Activated gamma-delta T cell treated with anti-CD3 and anti-CD28 coated beads, Interleukin-2, amount 50 U/mL, for 16 hours (primary cell): ENCODE data around the gene MYLK.

Experiments
- DNase-seq: peaks from one replicate; pipeline ENCODE4 v3.0.0-alpha.2; 2020; ENCODE audit warnings: low read depth

Gene MYLK

DNA sequence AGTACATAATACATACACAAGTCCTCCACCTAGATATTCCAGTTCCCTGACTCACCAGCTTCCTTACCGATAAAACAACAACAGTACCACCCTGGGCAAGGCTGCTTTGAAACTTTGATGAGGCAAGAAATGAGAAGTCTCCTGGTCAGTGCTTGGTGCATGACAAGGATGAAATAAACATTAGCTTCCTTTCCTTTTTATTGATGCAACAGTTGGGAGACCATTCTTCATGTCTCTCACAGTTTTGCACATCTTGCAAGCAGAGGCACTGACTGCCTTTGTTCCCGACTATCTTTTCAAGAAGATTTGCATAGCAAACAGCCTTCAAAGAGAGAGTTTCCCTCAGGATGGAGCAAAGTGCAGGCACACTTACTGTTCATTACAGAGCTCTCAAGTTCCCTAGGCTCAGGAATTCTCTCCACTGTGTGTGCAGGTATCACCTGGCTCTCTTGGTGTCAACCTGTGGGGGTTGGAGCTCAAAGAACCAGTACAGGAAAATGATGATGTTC is 65.2 kb downstream of the MYLK start:
- no peak for DNase-seq

DNA sequence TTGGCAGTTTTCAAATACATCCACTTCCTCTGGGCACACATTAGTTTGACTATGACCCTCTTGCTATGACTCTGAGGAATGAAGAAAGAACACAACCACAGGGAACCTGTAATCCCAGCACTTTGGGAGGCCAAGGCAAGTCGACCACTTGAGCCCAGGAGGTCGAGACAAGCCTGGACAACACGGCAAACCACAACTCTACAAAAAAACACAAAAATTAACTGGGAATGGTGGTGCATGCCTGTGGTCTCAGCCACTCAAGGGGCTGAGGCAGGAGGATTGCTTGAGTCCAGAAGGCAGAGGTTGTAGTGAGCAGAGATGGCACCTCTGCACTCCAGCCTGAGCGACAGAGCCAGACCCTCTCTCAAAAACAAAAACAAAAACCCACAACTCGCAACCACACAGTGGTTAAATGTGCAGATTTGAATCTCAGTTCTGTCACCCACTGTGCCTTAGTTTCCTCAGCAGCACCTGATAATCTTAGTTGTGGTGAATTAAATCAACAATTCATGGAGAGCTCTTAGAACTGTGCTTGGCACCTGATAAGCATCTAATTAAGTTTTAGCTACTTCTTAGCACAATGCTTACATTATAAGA is 65.7 kb downstream of the MYLK start:
- no peak for DNase-seq

DNA sequence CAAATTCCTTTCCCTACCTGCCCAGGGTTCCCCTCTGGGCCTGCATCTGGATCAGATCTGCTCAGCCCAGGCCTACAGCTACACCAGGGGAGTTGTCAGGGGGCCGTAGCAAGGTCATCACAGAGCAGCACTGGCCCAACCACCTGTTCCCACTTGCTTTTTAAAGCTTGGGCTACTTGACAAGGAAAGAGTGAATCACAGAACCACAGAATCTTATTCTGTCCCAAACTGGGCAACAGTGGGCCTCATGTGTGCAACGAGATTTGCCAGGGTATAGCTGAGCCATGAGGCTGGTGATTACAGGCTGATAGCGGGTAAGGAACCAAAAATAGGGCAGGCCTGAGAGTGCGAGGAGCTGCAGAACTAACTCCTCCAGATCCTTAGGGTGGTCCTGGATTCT is 66.7 kb downstream of the MYLK start:
- no peak for DNase-seq

DNA sequence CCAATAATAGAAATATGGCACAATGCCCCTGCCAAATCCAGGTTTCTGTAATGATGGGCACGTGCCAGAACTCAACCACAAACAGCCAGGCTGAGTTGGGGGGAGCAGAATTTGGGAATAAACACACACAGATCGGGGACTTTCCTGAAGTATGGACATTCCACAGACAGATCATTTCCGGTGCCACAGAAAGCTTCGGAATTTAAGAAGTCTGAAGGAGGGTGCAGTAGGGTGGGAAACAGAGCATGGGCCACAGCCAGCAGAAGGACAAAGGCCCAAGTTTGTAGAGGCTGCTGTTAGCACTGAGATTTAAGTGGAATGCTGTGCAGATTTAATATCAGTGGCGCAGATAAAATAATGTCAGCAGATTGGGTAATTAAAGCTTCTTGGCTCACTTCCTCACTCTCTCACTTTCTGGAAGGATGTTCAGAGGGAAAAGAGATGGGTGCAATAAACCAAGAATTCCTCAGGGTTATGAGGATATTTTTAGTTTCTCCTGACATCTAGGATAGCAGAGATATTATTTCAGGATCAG is 67.4 kb downstream of the MYLK start:
- no peak for DNase-seq

DNA sequence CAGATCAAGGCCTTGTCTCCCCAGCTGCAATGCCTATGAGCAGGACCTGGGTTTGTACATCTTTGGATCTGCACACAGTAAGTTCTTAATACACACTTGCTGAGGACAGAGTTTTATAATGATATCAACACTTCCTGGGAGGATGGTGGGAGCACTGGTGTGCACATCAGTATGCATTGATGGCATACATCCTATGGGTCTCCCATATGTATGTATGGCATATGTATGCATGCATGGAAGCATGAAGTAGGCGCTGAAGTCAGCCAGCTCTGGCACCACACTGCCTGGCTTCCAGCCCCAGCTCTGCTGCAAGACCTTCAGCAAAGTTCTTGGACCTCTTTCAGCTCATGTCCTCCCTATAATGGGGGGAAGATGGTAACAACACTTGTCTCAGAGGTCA is 68.2 kb downstream of the MYLK start:
- no peak for DNase-seq

DNA sequence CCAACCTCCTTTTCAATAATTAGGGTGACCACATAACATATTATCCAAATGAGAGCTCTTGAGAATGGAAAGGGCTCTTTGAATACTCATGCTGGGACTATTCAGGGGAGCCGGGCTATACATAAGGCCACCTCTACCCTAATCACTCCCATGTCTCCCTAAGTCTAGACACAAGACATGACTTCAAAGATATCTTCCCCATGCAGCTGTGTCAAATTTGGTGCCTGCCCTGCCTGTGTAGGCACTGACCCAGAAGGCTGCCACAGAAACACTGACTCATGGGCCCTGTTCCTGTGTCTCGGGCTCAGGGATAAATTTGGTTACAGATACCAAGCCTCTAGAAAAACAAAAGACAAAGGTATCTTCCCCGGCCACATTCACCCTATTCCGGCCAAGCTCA is 70.3 kb downstream of the MYLK start:
- DNase-seq = no peak

DNA sequence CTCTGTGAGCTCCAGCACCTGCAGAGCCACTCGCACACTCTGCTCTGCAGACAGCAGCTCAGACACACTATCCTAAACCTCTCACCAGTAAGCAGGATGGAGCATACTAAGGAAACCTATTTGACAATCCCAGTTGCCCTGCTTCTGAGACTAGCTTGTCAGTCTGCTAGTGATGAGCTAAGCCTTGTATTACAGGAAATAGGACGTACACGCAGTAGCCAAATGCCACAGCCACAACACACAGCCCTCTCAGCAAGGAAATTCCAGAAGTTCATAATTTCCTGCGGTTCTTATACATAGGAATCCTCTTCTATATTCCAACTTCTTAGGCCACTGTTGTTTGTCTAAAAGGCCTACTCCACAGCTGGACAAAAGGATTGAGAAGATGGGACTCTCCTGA is 74.5 kb downstream of the MYLK start:
- DNase-seq = no peak

DNA sequence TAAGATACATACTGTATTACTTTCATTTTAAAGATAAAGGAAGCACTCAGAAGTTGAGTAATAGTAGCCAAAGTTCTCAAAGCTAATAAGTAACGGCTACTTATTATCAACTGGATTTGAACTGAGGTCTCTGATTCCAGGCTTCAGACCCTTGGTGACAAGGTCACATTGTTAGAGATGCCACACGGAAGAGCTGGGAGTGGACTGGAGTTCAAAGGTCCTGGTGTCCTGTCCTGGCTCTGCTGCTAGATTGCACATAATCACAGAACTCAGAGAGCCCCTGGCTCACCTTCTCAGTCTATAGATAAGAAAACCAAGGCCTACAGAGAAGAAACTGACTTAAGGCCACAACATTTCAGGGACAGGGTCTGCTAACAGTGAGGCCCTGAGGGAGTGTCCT is 75.3 kb downstream of the MYLK start:
- no peak for DNase-seq

DNA sequence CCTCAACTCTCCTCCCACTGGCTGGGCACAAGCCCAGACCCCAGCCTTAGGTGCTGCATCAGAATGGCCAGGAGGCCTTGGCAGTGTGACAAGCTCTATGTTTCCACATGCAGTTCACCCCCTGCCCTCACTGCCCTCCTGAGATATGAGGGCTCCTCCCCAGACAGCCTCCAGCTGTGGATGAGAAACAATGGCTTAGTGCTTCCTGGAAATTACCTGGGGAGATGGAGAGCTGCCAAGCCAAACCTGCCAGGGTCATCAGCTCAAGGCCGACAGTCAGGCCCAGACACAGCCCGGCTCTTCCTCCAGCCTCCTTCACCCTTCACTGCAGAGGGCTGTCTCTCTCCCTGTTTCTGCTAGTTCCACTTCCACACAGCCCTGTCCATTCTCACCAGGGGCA is 76.3 kb downstream of the MYLK start:
- DNase-seq = no peak

DNA sequence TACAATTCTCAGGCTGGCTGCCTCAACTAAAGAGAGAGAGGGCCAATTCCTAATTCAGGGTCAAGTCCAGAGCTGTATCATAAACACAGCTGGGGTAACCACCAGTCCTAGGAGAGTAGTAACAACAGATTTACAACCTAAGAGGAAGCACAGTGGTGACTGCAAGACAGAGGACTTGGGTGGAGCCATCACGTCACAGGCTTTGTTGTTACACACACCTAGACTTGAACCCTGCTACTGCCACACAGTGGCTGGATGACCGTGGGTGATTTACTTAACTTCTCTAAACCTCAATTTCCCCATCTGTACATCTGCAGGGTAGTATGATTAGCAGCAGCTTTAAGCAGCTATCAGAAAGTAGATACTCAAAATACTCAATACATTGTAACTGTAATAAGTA is 78.6 kb downstream of the MYLK start:
- DNase-seq = no peak

DNA sequence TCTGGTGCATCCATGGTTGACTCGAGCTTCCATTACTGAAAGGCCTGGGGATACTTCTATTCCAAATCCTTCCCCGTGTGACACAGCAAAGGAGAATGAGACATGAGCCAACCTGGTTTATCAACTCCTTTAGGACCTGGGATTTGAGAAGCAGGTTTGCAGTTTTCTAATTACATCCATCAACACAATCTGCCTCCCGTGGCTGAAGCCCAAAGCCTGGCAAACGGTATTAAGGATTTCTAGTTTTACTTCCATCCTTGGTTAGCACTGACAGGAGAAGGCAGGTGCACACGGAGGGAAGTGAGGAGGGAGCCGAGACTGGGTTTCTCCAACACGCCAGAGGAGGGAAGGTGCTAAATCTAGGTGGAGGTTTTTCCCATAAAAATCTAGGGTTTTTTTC is 79.0 kb downstream of the MYLK start:
- DNase-seq = no peak

DNA sequence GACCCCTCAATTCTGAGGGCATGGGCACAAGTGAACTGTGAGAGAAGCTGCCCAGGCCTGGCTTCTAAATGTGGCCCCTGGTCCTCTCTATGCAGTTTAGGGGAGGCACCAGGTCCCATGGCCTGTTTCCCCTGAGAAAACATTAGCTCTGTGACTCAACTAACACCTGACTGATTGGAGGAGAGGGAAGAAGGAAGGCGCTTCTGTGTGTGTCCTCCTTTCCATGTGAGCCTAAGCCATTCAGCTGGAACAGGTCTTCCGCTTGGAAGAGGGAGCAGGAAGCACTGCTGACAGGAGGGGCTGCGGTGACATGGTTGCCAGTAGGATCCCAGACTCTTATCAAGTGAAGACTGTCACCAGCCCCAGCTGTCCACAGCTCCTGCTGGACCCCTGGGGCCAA is 79.5 kb downstream of the MYLK start:
- DNase-seq = no peak

DNA sequence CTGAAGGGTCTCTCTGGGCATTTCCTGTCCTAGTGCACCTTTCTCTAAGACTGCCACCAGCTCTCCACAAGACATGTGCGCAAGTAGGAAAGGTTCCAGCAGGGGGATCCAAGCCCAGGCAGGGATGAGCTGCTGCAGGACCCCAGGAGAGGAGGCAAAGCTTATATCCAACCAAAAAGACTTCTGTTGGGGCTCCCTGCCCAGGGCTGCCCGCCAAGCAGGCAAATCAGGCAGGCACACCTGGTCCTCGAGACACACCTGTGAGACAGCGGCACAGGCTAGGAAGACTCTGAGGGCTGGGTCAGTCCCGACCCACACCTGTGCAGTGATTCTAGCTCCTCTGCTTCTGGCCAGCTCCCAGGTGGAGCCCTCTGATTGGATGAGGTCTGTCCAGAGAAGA is 80.6 kb downstream of the MYLK start:
- DNase-seq = no peak

DNA sequence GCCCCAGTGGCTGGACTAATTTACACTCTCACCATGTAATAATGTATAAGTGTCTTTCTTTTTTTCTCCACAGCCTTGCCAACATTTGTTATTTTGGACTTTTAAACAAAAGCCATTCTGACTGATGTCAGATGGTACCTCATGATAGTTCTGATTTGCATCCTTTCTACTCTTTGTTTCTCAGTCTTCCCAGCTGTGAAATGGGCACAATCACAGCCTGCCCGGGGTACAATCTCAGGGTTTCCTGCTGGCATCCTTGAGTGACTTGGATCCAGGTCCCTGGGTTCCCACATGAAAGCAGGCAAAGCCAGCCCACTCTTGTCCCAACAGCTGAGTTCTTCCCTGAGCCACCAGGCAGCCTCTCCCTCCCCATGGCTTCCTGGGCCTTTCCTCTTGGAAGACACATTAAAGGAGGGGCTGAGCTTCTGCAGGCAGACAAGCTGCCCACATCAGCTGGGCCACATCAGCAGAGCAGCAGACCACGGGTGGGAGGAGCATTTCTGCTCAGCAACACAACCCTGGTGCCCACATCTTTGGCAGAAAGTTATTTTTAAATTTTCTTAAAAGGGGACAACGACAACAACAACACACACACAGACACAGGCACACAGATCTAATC is 82.0 kb downstream of the MYLK start:
- DNase-seq = no peak

DNA sequence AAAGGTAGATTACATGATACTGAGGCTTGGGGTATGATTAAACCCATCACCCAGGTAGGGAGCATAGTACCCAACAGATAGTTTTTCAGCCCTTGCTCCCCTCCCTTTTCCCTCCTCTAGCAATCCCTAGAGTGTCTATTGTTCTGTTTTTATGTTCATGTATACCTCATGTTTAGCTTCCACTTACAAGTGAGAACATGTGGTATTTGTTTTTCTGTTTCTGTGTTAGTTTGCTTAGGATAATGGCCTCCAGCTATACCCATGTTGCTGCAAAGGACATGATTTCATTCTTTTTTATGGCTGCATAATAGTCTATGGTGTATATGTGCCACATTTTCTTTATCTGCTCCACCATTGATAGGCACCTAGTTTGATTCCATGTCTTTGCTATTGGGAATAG is 82.7 kb downstream of the MYLK start:
- no peak for DNase-seq

DNA sequence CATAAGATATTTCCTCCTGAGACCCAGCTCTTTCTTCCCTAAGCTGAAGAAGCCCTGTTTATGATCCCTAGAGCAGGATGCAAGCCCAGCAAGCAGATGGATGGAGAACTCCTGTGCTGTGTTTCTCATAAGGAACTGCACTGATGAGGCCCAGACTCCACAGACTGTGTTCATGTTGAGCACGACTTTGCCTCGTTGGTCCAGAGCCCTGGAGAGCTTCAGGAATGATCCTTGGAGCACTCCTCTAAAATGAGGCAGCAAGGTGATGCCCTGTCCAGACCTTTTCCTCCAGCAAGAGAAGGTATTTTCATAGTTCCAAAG is 83.8 kb downstream of the MYLK start:
- no peak for DNase-seq

DNA sequence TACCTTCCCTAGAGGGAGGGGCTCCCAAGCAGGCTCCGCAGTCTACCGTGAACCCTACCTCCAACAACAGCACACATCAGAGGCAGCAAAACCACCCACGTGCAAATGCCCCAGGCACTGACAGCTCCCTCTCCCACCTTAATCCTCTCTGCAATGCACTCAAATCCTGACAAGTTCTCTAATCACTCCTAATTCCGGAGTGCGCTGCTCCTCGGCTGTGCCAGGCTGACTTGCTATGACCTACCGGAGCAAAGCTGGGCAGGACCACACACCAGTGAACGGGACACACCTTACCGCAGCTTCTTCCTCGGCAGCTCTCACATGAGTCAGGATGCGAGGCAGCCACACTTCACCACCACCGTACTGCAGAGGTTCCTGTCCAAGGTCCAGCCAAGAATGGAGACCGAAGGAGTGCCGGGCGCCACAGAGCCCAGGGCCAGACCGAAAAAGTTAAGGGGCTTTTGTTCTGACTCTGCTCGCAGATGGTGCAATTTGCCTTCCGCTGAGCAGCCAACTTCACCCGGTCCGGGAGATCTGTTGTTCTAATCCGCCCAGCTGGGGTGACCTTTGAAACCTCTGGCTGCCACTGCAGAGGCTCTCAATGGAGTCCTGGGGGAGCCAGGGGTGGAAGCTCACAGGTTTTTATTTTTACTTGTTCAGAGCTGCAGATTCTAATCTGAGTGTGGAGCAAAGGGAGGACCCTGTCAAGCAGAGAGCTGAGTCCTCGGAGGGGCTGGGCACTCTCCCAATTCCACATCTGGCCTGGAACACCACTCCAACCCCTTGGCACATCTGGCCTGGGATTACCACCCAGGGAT is 84.4 kb downstream of the MYLK start:
- no peak for DNase-seq

DNA sequence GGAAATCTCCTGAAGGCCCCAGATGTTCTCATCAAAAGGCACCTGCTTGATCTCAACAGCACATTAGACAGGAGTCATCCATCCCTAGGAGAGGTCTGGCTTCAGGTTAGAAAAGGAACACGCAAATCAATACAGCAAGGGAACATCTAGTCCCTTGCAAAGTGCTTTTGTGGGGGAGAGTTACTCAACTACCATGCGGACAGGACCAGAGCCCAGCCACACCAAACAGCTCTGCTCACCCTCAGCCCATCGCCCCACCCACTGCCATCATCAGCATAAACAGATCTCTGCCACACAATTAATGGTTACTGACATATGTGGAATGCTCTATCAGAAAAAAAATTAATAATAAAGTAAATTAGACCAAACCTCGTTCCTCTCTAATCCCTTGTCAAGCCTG is 85.6 kb downstream of the MYLK start:
- no peak for DNase-seq

DNA sequence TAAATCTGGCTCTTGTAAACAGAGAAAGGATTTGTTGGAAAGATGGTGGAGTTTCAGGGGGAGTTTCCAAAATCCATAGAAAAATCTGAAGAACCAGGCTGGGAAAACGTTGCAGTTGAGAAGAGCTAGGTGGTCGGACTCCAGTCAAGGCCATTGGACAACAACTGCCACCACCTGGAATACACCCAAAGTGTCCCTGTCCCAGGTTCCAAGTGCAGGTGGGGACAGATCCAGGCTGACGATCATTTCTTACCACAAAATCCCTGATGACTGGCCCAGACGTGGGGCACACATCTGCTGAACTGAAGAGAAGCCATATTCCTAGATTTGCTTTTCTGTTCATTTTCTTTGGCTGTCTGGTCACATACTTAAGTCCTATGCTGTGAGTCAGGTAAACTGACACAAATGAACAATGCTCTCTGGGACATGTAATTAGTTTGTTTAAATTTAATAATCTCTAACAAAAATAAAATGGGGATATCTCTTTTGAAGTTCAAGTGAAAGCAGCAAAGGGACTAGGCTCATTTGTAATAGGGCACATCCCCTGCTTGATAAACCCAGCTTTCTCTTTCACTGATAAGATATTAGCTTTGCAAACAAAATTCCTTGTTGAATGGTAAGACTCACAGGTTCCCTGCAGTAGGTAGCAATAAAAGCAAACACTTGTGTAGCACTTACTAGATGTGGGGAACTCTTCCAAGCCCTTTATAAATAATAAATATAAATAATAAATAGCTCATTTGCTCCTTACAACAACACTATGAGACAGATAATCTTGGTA is 88.5 kb downstream of the MYLK start:
- DNase-seq = no peak

DNA sequence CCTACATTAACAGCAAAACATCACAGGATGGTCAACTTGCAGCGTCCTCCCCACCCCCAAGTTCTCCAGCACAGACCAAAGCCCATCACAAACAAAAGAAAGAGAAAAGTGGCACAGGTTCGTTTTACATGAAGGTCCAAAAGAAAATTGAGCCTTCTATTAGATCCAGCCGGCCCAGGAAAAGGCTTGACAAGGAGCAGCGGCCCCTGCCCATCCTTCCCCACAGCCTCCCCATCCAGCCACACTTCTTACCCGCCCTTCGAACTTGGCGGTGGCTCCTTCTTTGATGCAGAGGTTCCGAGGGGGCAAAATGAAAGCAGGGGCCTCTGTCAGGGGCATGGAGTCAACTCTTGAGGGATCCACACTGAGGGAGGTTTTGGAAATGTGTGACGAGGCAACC is 90.7 kb downstream of the MYLK start:
- no peak for DNase-seq

DNA sequence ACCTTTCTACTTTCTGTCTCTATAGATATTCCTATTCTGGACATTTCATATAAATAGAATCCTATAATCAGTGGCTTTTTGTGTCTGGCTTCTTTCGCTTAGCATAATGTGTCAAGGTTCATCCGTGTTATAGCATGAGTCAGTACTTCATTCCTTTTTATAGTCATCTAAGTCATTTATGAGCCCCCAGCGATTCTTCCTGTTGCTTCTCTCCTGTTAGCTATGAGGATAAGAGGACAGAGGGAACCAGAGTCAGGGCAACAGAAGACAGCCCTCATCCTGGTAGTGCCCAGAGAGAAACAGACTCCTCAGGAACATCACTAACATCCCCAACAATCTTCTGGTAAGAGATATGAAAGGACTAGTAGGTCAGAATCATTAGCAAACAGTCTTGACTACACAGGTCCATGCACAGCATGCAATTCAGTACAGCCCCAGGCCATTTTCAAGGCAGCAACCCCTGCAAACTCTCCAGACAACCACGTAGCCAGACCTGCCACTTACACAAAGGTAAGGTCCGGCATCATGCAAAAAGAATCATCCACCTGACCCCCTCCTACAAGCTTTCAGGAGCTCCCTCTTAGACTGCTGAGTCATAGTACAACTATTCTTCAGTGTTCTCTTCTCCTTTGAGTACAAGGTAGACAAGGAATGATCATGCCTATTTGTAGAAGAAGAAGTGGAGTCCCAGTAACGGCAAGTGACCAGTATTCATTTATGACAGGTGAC is 91.5 kb downstream of the MYLK start:
- no peak for DNase-seq

DNA sequence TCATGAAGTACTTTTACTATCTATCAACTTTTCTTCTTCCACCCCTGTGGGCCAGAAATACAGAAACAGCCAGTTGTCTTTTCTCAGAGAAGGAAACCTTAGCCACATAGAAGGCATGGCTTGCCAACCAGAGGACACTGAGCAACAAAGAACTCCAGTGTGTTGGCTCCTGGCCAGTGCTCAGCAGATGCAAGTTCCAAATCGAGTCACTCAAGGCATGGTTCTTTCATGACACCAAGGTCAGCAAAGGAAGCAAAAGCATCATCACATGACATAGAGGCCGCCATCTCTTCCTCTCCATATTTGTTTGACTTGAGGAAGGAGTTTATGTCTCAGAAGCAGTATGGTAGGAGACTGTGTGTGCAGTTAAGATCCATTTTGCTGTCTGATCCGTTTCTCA is 92.2 kb downstream of the MYLK start:
- DNase-seq = no peak
